ENCODE measurements around the gene TRAPPC5.

TRAPPC5 gene

GRCh38 chr19:7701654-7702457, 21.2 kb downstream of the TRAPPC5 start, which contains the start of gene FCER2:
TSS of gene FCER2 (minus strand) at chr19:7702131. CDS start at chr19:7699760, 2,371 bp downstream.
- DNase-seq: no peak

GRCh38 chr19:7703332-7703731, 22.7 kb downstream of the TRAPPC5 start:
- DNase-seq: no peak

- DNase-seq: no peak
Measured at GRCh38 chr19:7704280-7705060, 23.8 kb downstream of the TRAPPC5 start.

DNA sequence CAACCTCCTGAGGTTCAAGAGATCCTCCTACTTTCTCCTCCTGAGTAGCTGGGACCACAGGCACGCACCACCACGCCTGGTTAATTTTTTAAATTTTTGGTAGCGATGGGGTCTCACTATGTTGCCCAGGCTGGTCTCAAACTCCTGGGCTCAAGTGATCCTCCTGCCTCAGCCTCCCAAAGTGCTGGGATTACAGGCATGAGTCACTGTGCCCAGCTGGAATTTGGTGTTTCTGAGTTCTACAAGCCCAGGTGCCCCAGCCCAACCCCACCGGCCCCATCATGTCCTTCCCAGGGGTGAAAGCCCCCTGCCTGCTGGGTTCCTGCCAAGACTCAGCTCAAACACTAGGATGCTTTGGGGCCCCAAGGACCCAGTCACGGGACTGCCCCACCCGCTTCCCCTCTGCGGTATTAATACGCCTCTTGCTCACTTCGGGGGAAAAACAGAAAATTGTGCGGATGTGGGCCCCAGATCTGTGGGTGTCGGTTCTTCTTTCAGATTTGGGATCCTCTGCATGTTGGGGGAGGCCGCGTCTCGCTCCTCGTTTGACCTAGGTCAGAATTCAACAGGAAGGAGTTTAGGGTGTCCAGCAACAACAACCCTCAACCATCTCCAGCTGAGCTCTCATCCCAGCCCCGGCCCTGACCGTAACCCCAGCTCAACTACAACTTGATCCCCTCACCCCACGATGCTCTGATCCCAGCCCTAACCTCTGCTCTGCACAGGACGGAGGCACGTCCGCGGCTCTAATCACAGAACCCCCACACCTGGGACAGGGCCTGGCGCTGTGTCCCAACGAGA, 25.0 kb downstream of the TRAPPC5 start:
- no peak for DNase-seq

DNA sequence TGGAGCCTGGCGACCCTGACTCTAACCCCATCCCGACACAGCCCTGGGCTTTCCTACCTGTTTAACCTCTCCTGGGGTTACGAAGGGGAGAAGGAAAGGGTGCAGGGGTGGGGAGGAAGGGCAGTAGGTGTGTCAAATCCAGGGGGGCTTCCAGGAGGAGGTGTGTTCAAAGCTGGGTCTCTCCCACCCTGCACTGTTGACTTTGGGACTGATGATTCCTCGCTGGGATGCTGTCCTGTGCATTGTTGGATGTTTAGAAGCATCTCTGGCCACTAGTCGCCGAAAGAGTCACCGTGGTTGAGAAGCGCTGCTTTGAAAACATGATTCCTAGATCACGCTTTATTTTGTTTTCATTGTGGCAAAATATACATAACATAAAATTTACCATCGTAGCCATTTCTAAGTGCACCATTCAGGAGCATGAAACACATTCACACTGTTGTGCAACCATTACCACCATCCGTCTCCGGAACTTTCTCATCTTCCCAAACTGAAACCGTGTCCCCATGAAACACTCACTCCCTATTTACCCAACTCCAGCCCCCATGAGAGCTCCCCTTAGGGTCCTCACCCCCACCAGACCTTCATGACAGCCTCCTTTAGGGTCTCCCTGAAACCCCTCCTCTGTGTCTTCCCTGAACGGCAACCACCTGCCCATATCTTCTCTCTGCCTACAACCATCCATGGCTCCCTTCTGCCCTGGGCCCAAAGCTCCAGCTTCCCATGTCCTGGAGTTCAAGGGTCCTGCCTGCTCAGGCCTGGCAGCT, 25.7 kb downstream of the TRAPPC5 start:
- DNase-seq: no peak

GRCh38 chr19:7706955-7707456, 26.4 kb downstream of the TRAPPC5 start:
- DNase-seq: no peak

- DNase-seq: no peak
Measured at GRCh38 chr19:7709932-7710460, 29.4 kb downstream of the TRAPPC5 start.

GRCh38 chr19:7710616-7711015, 30.0 kb downstream of the TRAPPC5 start:
- DNase-seq: no peak

DNA sequence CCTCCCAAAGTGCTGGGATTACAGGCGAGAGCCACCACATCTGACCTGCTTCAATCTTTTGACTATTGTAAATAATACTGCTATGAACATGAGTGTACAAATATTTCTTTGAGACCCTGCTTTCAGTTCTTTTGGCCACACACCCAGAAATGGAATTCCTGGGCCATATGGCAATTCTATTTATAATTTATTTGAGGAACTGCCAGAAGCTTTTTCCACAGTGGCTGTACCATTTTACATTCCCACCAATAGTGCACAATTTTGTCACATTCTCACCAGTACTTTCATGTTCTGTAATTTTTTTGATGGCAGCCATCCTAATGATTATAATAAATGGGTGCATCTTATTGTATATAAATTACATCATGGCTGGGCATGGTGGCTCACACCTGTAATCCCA, 35.0 kb downstream of the TRAPPC5 start:
- DNase-seq: no peak

DNA sequence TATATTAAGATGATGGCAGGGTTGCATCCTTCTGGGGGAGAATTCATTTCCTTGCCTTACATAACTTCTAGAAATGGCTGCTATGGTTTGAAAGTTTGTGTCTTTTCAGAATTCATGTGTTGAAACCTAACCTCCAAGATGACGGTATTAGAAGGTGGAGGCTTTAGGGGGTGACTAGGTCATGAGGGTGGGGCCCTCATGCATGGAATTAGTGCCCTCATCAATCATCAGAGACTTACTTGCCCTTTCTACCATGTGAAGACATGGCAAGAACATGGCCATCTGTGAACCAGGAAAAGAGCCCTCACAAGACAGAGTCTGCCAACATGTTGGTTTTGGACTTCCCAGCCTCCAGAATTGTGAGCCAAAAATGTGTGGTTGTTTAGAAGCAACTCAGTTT, 36.1 kb downstream of the TRAPPC5 start:
- DNase-seq: no peak

- no peak for DNase-seq
Measured at GRCh38 chr19:7718668-7719067, 38.0 kb downstream of the TRAPPC5 start.

GRCh38 chr19:7720351-7720750, 39.7 kb downstream of the TRAPPC5 start:
- DNase-seq: no peak

DNA sequence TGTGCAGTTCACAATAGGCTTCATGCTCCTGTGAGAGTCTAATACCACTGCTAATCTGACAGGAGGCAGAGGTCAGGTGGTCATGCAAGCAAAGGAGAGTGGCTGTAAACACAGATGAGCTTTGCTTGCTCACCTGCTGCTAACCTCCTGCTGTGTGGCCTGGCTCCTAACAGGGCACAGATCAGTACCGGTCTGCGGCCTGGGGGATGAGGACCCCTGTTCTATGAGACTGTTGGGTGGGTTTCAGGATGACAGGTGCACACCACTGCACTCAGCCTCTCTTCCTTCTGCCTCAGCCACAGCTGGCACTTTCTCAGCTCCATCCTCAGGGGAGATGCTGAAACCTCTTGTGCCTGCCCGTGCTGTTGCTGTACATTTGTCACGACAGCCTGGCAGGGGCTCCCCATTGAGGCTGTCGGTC, 41.6 kb downstream of the TRAPPC5 start:
- DNase-seq: no peak

- DNase-seq: no peak
Measured at GRCh38 chr19:7725791-7726190, 45.2 kb downstream of the TRAPPC5 start.

- no peak for DNase-seq
Measured at GRCh38 chr19:7729211-7729610, 48.6 kb downstream of the TRAPPC5 start.

GRCh38 chr19:7729831-7730285, 49.2 kb downstream of the TRAPPC5 start:
- no peak for DNase-seq

- no peak for DNase-seq
Measured at GRCh38 chr19:7730286-7731217, 49.9 kb downstream of the TRAPPC5 start.

DNA sequence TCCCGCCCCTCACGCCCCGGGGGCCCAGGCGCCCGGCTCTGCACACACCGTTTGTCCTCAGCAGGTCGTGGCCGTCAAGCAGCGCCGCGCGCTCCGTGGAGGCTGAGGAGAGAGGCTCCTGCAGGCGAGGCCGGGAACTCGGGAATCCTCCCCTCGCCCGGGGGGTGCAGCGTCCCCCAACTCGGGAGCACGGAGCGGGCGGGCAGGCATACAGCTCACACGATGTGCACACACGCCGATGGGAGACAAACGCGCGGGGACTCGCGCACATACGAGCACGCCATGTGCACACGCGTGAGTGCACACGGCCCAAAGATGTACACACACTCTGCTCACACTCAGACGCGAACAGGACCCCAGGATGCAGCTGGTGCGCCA, 50.6 kb downstream of the TRAPPC5 start:
- DNase-seq: no peak

DNA sequence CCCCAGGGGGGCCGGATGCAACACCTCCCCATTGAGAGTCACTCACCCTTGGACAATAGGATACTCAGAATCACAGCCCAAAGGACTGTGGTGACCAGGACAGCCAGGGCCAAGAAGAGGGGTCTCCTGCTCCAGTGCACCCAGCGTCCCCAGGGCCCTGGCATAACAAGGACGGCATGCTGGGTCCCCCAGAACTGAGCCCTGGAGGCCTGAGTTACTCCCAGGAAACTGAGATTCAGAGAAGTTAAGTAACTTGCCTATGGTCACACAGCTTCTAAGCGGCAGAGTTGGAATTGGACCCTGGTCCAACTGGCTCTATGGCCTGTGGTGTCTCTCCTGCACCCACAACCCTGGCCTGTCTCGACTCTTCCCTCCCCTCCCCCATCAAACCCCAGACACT, 51.0 kb downstream of the TRAPPC5 start:
- DNase-seq: no peak

GRCh38 chr19:7732045-7732444, 51.4 kb downstream of the TRAPPC5 start, which contains the start of gene CLEC4G:
TSS of gene CLEC4G (minus strand) at chr19:7732110. CDS start at chr19:7732102, 8 bp downstream.
- no peak for DNase-seq

- DNase-seq: no peak
Measured at GRCh38 chr19:7733376-7733775, 52.7 kb downstream of the TRAPPC5 start.
